Stimulated activated CD4-positive, alpha-beta T cell treated with anti-CD3 and anti-CD28 coated beads, Interleukin-1b, Interleukin-23, amount 100 ng/mL, for 24 hours (primary cell): ENCODE data around the gene FAXC.
"Not testable (repeated sequence)": the region's sequence is repeated elsewhere in the genome, so short reads cannot be mapped to it uniquely, and the experiment has no call there.

Experiments used
- DNase-seq, 4 experiments: peaks; one replicate each; pipeline ENCODE4 v3.0.0-alpha.2; 2020; ENCODE audit warnings: low read depth in 4 of 4, low spot score in 1 of 4

Gene FAXC

DNA sequence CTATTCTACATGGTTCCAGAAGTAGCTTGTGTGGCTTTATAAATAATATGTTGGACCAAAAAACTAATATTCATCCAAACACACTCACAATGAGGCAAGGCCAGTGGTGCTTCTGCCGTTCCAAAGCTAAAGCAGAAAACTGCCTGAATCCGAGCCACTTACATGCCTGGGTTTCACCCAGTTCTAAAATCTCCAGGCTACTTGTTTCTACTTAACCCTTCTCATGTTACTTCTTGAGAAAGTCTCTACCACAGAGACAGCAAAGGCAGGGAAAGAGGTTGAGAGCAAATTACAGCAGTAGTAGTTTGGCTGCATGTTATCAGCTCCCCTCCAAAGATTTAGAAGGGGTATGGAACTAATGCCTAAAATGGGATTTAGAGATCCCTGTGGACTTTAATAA, 62.0 kb downstream of the FAXC start:
- no peak for DNase-seq

DNA sequence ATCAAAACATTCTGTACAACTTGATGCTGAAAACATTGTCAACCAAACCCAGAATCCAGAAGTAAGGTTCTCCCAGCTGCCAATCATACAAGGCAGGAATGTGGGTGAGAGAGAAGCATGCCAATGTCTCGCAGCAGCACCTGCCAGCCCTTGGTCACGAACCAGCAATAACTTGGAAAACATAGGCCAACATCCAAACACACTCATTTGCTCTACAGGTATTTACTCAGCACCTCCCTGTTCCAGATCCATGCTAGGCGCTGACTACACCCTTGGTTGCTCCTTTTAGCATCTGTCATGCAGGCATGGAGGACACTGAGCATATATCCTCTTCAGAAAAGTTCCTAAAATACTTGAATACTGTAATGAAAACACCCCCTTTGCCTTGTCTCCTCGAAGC, 63.6 kb downstream of the FAXC start:
- DNase-seq = no peak

DNA sequence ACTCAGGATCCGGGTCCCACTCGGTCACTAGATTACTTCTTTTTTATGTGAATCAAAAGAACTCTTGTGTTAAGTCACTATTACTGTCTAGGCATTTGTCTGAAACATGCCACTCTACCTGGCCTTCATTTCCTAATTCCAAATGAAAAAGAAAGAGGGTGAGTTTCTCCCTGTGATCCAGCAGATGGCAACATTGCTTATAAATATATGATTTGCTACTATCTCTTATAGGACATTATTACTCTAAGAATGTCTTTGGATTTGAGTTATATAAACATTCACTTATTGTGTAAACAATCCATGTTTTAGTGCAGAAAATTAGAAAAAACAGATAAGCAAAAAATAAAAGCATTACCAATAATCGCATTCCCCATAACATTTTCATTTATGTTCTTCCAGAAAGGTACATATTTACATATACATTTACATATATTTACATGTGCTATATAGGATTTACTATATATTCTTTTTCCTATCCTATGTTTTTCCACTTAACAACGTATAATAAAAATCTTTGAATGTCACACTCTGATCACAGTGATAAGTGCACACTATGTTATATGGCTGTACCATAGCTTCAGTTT, 66.9 kb downstream of the FAXC start:
- no peak for DNase-seq

DNA sequence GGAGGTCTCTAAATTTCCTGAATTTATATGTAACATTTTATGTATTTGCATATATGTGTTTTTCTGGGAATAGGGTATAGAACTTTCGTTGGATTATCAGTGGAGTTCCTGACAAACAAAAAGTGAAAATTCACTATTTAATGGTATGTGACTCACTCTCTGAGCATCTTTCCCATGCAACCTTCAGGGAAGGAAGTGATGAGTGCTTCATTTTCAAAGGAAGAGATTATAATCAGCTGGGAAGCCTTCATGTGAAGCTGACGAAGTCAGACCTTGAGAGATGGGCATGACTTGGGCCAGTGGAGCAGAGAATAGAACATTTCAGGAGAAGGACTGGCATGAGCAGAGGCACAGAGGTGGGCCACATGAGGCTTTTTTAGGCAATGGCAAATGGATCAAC, 72.7 kb downstream of the FAXC start:
- no peak for DNase-seq

DNA sequence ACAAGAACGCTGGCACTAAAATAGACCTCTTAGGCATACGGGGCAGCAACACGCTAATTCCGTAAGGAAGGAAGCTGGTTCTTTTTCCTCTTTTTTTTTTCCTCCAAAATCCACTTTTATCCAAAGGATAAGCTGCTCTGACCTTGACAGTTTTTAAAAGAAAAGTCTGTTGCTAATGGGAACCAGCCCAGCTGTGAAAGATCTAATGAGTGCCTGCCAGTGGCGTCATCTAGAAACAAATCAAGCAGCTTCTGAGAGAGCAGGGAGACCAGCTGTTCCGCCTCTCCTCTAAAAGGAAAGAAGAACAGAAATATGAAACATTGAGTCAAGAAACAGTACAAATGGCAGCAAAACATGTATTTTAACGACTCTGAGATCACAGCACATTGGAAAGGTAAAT, 78.6 kb downstream of the FAXC start:
- DNase-seq = no peak

DNA sequence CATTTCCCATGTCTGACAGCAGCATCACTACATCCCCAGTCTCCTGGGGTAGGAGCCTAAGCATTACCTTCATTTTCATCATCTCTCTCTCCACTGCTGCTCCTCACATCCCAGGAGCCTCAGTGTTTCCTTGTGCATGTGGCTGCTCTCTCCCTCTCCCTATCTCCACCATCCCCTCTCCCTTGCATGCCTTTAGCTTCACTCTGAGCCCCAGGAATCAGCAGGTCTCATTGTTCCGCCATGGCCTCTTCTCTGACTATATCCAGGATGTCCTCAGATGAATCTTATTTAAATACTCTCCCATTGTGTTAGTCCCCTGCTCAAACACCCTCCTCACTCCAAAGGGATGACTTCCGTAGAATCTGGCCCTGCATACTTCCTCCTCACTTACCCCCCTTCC, 79.4 kb downstream of the FAXC start:
- no peak for DNase-seq

DNA sequence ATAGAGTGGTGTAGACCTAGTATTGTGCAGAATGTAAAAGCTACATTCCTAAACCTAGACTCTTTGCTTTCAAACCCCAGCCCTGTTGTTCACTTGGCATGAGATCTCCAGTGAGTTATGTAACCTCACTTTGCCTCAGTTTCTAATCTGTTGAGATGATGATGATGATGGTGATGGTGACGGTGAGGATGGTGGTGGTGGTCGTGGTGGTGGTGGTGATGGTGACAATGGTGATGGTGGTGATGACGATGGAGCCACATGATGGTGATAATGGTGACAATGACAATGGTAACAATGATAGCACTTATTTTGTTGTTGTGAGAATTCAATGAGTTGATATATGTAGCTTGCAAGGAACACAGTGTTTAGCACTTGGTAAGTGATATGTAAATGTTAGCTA, 80.3 kb downstream of the FAXC start:
- DNase-seq = no peak

DNA sequence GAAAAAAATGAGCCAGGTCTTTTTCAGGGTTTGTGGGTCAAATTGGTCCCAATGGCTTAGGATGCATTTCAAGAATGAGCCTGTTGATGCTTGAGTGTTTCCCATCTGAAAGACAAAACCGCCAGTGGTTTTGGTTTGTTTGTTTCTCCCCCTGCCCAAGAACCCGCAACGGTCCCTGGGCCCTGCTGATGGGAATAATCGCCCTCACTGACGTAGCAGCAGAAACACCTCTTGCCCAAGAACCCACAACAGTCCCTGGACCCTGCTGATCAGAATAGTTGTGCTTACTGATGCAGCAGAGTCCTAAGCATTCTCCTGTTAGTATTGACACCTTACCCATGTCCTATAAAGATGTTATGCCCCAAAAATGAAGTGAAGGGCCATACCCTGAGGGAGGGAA, 82.5 kb downstream of the FAXC start:
- DNase-seq = not testable (repeated sequence)

DNA sequence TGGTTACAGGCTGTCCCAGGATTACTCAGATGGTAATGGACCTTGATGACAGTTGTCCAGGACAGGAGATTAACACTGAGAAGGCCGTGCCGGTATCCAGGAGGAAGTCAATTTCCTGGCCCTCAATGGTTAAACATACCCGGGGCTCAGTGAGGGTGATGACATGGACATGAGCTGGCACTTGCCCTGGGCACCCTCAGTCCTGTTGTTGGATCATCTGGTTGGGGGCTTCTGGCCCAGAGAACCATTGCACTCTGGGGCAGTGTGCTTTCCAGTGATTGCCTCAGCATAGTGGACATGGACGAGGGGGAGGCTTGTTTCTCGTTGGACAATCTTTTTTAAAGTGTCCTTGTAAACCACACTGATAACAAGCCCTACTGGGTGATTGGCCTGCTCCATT, 84.0 kb downstream of the FAXC start:
- DNase-seq = not testable (repeated sequence)

DNA sequence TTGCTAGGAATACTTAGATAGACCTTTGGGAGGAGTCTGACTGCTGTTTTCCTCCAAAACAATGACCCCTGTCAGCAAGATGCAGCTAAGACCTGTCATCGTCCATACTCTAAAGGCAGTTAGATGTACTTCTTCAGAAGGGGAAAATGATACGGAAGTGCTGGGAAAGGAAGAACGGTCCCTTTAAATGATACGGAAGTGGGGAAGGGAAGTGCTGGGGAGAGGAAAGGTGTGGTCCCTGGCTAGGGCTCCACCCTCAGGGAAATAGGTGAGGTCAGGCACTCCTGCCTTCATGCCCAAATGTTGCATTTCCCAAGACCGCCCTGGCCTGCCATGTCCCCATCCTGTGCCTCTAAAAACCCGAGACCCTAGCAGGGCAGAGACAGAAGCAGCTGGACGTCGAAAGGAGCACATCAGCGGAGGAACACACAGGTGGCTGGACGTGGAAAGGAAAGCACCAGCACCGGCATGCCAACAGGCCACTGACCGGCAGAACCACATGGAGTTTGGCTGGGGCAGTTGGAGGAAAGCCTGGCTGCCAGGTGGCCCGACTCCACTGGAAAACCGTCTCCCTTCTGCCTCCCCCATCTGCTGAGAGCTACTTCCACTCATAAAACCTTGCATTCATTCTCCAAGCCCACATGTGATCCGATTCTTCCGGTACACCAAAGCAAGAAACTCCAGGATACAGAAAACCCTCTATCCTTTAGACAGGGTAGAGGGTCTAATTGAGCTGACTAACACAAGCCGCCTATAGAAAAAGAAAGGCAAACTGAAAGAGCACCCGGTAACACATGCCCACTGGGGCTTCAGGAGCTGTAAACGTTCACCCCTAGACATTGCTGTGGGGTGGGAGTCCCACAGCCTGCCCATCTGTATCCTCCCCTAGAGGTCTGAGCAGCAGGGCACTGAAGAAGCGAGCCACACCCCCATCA, 94.6 kb downstream of the FAXC start:
- no peak for DNase-seq

DNA sequence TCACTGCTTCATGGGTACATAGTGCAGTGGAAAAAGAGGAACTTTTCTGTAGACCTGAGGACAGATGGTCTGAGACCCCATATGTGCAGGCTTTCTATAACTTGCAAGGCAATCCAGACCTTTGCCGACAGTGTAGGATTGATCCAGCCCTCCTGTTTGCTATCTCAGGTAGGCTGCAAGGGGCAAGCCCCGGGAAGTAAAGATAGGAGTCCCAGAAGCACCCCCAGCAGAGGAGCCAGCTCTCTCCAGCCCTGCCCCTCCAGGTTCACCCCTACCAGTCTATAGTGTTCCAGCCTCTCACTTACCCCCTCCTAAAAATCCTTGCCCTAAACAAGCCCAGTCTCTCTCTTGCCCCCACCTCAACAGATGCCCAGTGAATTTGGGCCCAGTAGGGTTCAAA, 96.2 kb downstream of the FAXC start:
- DNase-seq = no peak

DNA sequence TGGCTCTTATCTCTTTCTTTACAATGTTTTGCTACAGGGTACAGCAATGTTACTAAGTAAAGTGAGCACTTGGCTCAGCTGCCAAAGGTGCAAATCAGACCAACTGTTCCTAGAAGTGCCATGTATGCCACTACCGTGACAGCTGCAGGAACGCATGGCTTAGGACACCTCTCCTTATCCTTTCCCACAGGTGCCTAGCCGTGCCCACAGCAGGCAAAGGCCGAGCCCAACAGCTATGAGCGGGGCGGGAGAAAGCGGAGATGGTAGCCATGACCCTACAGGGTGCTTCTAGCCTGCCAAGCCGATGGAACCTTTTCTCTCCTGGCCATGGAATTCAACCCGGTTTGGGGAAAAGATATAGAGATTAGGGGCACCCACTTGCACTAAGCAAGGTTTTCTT, 97.1 kb downstream of the FAXC start:
- no peak for DNase-seq

DNA sequence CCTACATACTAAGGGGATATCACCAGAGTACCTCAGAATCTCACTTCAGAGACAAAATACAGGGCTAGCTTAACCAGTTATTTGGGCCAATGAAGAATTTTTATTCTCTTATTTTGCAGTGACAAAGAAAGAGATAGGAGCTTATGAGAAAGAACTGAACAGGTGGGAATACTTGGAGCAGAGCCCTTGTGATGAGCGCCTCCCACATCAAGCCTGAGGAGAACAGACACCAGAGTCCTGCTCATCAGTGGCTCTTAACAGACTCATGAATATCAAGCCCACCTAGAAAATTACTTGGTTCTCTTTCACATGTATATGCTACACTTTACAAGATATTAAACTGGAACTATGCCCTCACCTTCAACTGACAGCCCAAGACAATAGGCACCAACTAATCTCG, 99.0 kb downstream of the FAXC start:
- DNase-seq = no peak

DNA sequence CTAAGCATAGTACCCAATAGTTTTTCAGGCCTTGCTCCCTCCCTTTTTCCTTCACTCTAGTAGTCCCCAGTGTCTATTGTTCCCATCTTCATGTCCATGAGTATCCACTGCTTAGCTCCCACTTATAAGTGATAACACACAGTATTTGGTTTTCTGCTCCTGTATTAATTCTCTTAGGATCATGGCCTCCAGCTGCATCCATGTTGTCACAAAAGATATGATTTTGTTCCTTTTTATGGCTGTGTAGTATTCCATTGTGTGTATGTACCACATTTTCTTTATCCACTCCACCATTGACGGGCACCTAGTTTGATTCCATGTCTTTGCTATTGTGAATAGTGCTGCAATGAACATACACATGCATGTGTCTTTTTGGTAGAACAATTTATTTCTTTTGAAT, 102.9 kb downstream of the FAXC start:
- DNase-seq = no peak

DNA sequence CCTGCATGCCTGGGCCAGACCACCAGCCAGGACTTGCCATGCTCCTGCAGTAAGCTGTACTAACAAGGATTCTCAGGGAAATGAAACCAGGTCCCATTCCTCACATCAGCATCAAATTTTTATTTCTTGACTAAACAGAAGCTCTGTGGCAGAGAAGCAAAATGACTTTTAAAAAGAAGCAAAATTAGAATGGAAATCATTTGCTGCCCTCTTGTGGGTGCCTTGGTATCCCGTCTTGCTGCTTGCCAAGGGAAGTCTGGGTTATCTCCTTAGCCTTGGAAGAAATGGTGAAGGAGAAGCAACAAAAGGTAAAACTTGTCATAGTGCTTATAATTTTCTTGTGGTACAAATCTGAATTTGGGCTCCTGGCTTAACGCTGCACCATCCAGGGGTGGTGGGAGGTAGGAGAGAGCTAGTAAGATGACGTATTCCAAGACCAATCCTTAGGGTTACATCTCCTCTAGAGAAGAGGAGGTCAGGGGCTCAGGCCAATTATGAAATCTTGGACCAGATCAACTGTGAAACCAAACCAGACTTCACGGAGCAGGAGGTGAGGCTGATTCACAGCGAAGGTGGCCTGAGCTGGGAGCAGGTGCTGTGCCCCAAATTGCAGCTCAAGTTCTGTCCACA, 107.5 kb downstream of the FAXC start:
- no peak for DNase-seq

DNA sequence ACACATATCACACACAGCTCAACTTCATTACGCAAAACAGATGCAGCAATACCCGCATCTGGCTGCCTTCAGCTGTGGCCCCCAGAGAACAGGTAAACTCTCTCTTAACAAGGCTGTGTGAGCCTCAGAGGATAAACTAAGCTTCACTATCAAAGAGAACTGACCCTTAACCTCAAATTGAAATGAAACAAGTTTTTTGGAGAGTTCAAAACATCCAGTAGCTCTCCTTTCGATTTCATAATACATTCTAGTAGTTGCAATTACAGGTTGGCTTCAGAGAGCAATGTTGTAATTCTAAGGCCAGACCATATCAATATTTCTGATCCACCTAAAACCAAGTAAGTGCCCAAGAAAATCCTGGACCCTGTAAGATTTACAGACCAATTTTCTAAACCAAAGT, 113.5 kb downstream of the FAXC start:
- no peak for DNase-seq

DNA sequence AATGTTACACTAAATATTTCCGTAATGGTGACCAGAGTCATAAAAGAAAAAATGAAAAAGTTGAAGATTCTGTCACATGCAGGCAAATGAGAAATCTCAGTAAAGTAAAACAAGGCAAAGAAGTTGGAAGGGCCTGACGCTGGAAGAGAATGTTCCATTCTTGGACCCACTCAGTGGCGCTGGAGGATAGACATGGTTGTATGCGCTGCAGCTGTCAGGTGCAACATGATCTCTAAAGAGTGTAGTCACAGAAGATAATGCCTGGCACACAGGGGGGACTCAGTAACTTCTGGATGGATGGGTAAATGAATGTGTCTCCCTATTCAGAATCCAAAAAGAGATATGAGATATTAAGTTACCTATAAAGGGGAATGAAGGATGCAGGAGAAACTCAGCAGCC, 116.3 kb downstream of the FAXC start:
- no peak for DNase-seq

DNA sequence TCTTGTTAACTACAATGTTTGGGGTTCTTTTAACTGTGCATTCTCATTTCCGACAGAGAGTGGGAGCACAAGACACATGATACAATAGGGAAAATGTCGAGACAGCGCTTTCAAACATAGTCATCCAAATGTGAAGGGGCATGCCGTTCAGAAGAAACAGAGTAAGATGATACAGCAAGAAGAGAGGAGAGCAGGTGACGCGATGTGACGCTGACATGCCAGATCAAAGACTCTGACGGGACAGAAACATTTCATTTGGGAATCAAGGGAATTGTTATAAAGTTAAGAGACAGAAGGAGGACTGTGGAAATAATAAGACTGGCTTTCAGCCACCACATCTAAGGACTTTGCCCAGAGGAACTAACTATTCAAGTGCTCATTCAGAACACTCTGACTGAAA, 117.4 kb downstream of the FAXC start:
- no peak for DNase-seq

DNA sequence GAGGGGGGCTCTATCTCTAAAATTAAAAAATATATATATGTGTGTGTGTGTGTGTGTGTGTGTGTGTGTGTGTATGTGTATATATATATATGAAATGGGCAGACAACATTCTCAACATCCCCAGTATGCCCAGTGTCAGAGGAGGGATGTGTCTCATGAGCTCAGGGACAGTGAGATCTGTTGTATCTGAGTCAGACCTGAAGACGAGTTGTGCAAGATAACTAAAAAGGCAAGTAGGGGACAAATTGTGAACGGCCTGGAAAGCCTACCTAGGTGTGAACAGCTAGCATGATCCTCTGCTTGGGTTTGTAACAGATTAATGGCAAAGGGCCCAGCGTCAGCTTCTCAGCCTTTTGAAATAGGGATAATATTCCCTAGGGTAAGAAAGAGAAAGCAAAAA, 124.3 kb downstream of the FAXC start:
- no peak for DNase-seq
